HG03469 (cell line): ENCODE data around the gene PPP6C.
"Not testable (repeated sequence)": the region's sequence is repeated elsewhere in the genome, so short reads cannot be mapped to it uniquely, and the experiment has no call there.

Experiments used
- ATAC-seq: cut with Tn5 transposase; IDR thresholded peaks from one replicate; pipeline ENCODE4 v1.9.1; 2021; ENCODE audit warnings: mild to moderate bottlenecking, moderate library complexity, moderate number of reproducible peaks; ENCODE audit not compliant: unreplicated experiment

PPP6C gene

DNA sequence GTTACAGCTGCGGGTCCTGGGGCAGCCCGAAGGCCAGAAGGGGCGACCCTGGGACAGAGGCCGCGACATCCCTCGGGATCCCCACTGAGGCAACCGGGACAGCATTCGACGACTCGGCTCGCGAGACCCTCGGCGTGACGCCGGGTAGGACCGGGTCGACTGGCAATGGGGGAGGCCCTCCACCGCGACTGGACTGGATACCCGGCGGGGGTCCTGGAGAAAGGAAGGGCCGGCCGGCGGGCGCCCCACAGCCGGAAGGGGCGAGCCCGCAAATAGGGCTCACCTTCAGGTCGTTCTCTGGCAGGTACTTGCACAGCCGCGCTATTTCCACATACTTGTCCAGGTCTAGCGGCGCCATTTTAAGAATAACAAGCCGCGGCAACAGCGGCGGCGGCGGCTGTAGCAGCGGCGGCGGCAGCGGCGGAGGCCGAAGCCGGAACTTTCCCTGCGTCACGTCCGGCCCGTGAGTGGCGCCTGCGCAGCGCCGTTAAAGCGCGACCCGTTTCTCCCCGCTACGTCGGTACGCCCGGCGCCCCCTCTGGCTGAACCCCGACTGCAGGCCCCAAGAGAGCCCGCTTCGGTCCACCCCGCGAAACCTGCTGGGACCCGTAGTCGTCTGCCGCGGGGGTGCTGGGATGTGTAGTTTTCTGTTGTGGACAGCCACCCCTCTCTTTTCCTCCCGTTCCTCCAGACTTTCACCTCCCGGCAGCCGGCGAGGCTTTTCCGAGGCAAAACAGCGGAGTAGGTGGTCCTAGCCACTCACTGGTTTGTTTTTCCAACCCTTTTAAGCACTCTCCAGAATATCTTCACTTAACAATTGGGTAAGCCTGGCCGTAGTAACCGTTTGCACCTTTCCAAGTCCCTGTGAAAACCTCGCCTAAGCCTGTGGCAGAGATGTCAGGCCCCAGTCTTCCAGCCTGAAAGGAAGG is at the start of gene PPP6C:
Gene PPP6C (minus strand): TSS at position 443 of the 929 bp plus-strand sequence. CDS start 85 bp downstream, at position 358.
- peak; percentile 82 for ATAC-seq

DNA sequence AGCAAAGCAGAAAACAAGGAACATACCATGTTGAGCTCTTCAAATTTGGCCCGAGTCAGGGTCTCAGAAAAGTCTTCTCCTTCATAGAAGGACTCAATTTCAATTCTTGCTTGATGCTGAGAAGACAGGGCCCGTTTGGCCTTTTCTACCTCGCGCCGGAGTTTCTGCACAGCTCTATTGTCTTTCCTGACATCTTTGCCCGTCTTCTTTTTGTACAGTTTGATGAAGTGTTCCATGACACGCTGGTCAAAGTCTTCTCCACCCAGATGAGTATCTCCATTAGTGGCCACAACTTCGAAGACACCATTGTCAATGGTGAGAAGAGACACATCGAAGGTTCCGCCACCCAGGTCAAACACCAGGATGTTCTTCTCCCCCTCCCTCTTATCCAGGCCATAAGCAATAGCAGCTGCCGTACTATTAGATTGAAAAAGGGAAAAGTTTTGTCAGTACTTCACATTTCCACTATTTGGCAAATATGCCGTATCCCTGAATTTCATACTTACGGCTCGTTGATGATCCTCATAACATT is 49.4 kb upstream of the PPP6C start:
- ATAC-seq = no peak

DNA sequence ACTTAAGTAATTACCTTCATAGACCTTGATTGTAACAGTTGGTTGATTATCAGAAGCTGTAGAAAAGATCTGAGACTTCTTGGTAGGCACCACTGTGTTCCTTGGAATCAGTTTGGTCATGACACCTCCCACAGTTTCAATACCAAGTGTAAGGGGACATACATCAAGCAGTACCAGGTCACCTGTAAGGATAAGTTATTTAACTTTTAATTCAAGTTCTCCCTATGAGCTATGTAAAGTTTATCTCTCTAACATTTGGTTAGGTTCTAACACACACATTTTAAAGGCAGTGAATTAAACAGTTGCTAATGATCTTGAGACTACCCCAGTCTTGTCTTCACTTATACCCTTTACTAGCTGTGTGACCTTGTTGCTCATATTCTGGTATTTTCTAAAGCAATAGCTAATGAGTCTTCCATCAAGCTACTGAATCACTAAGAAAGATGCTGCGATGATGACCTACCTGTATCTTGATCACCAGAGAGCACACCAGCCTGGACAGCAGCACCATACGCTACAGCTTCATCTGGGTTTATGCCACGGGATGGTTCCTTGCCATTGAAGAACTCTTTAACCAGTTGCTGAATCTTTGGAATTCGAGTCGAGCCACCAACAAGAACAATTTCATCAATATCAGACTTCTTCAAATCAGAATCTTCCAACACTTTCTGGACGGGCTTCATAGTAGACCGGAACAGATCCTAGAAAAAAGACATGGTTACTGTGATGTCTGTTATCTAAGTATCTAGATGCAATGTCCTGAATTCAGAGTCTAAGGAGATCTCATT is 48.7 kb upstream of the PPP6C start:
- no peak for ATAC-seq

DNA sequence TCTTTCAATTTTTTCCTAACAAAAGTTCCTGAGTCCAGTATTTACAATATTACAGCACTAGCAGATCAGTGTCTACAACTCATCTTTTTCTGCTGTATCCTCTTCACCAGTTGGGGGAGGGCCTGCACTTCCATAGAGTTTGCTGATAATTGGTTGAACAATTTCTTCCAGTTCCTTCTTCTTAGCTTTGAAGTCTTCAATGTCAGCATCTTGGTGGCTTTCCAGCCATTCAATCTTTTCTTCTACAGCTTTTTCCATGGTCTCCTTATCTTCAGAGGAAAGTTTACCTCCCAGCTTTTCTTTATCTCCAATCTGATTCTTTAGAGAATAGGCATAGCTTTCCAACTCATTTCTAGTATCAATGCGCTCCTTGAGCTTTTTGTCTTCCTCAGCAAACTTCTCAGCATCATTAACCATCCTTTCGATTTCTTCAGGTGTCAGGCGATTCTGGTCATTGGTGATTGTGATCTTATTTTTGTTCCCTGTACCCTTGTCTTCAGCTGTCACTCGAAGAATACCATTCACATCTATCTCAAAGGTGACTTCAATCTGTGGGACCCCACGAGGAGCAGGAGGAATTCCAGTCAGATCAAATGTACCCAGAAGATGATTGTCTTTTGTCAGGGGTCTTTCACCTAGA is 47.0 kb upstream of the PPP6C start:
- not testable (repeated sequence) for ATAC-seq

DNA sequence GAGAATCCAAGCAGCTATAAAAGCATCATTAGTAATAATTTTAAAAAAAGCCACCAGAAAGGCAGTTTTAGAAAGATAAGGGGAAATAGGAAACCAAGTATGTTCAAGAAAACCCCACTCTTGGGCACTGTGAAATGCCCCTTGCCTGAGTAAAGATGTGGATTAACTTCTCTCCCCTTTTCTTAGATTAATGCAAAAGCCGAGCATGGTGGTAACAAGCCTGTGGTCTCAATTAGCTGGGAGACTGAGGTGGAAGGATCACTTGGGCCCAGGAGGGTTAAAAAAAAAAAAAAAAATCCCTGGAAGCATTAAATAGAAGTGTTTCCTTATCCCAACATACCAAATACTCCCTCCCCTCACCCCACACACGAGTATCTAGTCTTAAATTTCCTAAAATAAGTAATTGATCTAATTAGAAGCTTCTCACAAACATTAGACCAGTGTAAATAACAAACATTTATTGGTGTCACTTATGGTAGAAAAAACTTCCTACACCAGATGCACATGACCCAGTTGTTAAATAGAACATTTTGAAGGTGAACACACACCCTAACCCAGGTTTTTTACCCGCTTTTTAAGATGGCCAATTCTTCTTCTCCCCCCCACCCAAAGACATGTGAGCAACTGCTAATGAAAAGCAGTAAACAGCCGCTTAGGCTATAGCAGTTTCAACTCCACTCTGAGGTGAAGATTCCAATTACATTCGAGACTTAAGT is 46.4 kb upstream of the PPP6C start:
- no peak for ATAC-seq

DNA sequence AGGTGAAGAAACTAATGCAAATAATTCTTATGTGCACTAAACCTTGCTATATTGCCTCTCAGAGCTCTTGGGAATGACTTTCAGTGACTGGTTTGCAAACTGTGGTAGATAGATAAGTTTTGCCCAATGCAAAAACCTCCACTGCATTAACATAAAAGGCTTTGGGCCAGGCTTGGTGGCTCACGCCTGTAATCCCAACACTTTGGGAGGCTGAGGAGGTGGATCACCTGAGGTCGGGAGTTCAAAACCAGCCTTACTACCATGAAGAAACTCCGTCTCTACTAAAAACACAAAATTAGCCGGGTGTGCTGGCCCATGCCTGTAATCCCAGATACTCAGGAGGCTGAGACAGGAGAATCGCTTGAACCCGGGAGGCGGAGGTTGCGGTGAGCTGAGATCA is 44.5 kb upstream of the PPP6C start:
- ATAC-seq = not testable (repeated sequence)

DNA sequence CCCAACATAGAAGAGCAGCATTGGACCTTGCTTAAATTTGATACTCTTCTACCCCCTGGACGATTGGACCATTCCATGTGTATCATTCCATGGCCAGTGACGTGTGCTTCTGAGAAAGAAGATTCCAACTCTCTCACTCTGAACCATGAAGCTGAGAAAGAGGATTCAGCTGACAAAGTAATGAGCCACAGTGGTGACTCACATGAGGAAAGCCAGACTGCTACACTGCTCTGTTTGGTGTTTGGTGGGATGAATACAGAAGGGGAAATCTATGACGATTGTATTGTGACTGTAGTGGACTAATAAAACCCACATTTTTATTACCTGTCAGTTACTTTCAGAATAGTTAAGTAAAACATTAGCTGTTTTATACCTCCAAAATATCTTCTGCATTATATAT is 44.1 kb upstream of the PPP6C start:
- no peak for ATAC-seq

DNA sequence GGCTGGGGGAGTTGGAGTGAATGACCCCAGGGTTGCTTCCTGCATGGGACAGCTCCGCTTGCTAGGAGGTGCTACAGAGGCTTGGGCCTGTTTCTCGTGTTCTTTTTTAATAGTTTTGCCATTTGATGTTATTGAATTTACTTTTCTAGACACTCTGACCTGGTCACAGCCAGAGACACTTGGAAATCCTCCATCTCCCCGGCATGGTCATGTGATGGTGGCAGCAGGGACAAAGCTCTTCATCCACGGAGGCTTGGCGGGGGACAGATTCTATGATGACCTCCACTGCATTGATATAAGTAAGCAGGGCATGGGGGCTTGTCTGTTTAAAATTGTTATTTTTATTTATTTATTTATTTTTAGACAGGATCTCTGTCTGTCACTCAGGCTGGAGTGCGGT is 38.2 kb upstream of the PPP6C start:
- no peak for ATAC-seq

DNA sequence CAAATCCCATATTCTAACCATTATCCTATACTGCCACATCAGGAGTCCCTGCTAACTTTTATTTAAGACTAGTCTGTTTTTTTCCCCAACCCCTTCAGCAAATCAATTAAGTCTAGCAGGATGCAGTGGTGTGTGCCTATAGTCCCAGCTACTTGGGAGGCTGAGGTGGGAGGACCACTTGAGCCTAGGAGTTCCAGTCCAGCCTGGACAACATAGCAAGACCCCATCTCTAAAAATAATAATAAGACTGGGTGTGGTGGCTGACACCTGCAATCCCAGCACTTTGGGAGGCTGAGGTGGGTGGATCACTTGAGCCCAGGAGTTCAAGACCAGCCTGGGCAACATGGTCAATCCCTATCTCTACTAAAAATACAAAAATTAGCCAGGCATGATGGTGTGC is 35.3 kb upstream of the PPP6C start:
- not testable (repeated sequence) for ATAC-seq

DNA sequence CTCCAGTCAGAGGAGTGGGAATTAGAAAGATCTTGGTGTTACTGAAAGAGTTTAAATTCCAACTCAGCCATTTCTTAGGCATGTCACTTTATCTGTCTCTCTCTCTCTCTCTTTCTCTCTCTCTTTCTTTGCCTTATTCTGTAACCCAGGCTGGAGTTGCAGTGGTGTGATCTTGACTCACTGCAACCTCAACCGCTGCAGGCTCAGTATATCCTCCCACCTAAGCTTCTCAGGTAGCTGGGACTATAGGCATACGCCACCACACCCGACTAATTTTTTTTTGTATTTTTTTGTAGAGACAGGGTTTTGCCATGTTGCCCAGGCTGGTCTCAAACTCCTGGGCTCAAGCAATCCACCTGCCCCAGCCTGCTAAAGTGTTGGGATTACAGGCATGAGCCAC is 29.0 kb upstream of the PPP6C start:
- no peak for ATAC-seq

DNA sequence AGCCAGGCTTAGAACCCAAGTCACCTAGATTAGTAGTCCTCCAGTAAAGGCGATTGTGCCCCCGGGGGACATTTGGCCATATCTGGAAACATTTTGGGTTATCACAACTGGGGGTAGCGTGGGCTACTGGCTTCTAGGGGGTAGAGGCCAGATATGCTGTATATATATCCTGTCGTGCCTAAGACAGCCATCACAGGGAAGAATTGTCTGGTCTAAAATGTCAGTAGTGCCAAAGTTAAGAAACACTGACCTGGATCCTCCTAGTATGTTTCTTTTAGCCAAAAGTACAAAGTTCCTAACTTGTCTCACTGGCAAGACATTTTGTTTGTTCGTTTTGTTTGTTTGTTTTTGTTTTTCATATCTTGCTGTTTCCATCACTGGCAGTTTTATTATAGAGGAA is 24.6 kb upstream of the PPP6C start:
- no peak for ATAC-seq

DNA sequence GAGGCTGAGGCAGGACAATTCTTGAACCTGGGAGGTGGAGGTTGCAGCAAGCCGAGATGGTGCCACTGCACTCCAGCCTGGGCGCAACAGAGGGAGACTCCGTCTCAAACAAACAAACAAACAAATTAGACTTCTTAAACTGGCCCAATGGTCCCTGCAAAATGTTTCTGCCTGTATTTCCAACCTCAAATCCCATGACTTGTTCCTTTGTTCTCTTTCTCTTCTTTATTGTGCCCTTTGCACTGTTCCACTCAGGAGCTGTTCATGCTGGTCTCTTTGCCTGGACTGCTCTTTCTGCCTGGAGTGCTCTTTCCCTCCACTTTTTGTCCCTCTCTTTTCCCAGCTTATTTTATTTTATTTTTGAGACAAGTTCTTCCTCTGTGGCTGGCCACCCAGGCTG is 14.9 kb upstream of the PPP6C start:
- ATAC-seq = no peak

DNA sequence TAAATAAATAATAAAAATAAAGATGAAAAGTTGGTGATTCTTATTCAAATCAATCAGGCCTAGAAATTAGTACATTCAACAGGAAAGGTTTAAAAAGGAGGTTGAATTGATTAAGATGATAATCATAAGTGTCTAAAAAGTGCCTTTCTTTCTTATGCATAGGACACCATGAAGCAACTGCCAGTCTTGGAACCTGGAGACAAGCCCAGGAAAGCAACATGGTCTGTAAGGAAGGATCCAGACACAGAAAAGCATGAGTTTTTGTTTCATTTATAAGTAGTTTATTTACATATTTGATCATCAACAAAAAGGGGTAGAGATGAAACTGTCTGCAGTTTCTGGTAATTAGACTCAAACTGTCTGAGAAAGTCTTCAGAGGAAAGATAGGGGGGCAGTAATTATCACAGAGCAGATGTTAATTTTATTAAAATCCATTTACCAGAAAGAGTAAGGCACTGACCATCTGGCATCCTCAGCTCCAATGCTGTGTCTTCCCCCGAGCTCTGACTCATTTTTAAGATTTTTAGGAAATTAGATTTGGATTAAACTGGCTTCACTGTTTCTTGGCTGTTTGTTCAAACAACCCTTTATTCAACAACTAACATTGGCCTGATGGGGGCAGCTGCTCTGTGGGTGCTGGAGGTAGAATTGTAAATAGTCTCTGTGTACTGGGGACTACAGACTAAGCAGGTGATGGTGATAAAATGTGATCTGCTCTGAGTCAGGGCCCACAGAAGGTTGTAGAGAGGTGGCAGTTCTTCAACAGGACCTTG is 13.4 kb upstream of the PPP6C start:
- ATAC-seq = no peak

DNA sequence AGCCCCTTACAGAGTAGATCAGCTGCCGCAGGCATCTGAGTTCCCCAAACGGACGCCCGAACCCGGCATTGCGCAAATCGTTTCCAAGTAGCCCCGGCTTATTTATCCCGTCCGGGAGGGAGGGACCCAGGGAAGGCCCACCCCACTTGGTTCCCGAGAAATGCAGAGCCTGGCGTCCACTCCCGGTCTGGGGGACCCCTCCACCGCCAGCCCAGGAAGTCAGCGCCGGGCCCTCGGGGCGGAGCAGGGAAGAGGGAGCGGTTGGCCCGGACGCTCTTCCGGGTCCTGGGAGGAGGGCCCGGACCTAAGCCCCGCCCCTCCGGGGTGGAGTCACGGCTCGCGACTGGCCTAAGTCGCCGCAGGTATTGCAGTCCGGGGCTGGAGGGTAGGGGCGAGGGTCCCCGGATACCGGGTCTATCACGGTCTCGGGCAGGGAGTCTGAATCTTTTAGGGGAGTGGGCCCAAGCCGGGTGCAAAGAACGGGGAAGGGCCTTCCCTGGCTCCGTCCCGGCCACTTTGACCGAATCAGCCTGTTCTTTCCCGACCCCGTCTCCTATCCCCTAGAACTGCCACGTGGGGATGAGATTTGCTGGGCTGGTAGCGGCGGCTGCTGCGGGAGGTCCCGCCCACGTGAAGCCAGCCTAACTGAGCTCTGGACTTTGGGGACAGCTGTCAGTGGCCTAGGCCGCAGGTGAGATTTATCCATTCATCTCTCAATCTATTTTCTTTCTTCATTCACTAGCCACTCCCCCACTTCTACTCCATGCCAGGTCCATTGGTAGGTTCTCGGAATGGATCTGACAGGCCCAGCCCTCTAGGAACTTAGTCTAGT is 10.8 kb upstream of the PPP6C start, which contains the start of gene RABEPK:
Gene RABEPK (plus strand): TSS at position 327 of the 832 bp plus-strand sequence. CDS start 2,472 bp downstream, outside the sequence.
- peak; percentile 81 for ATAC-seq

DNA sequence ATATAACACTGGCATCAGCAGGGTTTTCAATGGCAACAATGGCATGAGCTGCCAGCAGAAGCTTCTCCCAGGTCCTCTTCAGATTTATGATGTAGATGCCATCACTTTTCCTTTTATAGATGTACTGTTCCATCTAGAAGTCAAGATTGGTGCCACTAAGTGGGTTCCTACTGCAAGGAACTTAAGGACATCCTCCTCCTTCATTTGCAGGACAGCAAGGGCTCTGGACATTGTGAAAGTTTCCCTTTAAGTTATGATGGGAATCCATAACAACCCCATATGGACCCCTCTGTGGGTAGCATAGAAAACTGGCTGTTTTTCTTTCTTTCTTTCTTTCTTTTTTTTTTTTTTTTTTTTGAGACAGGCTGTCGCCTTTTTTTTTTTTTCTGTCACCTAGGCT is 6.0 kb upstream of the PPP6C start:
- not testable (repeated sequence) for ATAC-seq

DNA sequence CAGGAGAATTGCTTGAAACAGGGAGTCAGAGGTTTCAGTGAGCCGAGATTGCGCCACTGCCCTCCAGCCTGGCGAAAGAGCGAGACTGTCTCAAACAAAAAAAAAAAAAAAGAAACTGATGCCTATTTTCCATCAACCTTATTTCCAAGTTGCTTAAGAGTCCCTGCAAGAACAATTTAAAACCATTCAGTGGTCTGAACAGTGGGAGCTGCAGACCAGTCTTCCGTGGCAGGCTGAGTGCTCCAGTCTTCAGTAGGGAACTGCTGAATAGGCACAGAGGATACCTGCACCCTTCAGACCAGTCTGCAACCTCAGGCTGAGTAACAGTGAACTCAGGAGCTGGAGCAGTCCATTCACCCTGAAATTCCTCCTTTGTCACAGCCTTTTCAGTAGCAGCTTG is 4.9 kb upstream of the PPP6C start:
- ATAC-seq = not testable (repeated sequence)

DNA sequence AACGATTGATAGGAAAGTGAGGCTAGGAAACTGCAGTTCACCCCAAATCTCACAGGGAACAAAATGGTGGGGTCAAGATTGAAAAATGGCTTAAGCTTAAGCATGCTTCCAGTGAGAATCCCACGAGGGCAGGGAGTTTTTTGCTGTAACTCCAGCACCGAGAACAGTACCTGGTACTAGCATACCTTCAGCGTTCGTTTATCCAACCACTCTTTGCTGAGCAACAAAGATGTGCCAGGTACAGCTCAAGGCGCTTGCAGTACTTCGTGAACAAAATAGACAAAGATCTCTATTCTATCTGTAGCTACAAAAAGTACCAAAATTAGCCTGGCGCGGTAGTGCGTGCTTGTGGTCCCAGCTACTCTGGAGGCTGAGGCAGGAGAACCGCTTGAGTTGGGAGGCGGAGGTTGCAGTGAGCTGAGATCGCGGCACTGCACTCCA is 778 bp upstream of the PPP6C start:
- ATAC-seq = no peak

DNA sequence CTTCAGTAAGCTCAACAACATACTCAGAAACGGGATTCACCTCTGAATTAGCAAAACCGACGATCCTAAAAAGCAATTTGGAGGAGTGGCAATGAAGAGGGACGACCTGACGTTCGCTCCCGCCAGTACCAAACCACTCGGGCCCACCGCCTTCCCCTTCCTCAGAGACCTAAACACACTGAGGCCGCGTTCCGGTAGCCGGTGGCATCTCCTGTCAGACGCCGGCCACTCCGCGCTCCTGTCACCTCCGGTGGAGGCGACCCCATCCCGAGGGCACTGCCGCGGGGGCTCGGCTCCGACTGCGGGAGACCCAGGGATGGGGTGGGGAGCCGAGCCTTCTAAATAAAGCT is 617 bp downstream of the PPP6C start:
- no peak for ATAC-seq

DNA sequence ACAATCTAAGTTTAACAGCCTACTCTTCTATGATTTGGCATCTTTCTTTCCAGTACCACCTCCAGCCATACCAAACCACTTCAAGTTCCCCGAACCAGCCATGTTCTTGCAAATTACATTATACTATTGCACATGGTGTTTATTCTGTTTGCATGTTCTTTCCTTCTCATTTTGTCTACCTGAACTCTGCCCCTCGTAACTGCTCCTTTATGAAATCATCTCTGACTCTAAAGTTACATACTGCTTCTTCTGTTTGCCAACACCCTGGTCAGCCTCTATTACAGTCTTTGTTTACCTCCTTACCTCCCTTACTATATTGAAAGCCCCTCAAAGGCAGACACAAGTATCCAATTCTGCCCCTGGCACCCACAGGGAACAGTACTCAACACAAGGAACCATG is 6.0 kb downstream of the PPP6C start:
- ATAC-seq = no peak
